ENCODE results near the gene GANC. TPM values are rescaled to one million over a fixed set of nuclear protein-coding genes. Genes with fewer than 3 reads are reported as not detected.

GANC gene
- total and polyA plus RNA-seq, 10 donors, result 7.4 to 65.9 (median 42.3) TPM

DNA sequence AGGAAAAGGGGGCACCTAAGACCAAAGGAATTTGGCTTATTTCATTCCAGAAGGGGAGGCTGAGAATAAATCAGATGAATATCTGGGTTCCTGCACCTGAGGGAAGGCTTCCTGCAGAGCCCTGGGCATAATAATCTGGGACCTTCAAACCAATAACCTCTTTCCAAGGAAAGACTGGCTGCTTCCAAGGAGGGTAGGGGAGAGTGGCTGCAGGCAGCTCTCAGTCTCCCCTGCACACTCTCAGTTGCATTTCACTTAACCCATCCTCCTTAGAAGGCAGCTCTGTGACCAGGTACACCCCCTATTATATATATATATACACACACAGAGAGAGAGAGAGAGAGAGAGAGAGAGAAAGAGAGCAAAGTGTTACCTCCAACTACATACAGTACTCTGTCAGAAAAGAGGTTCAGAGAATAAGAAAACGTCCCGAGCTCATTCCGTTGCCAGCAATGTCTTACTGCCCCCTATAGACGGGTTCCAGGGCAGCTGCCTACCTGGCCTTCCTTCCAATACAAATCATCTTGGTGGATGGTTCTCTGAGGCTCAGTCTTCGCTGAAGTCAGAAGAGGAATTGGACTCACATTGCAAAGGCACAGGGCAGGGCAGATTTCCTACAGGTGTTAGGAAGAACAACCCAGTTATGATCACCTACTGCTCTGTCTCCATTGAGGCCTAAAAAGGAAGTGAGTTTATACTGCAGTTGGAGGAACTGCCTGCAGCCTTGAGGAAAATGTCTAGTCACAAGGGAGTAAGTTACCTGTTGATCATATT, 112.4 kb downstream of the GANC start:
- no peak overlapping the region for H3K27ac ChIP-seq
- DNase-seq, result no peak

GRCh38 chr15:42385980-42386700, 113.1 kb downstream of the GANC start:
- H3K36me3 ChIP-seq, result peaks cover 0 to 73% (median 1%) of the 10 kb centered on the region in 6 donors
- no peaks in the 10 kb centered on the region for H3K27me3 ChIP-seq (replicated peaks in 1 of 7)
- no peaks in the 10 kb centered on the region for H3K9me3 ChIP-seq
- H3K4me3 ChIP-seq, result no peak overlapping the region
- 59 to 69% (median 65%) methylated on average over 12 of the region's 12 CpGs for WGBS, 5 donors
- H3K4me1 ChIP-seq, result no peaks in the 10 kb centered on the region
- H3K27ac ChIP-seq, result no peak overlapping the region
- intact Hi-C loops (cut with DNase I; ENCODE audit: low total_unique reads), result no loop called here
- DNase-seq, result no peak
- no peak for TF ChIP-seq POLR2AphosphoS5 (IDR thresholded peaks at IDR 0.05)

More for the DNA sequence above, 112.4 kb downstream of the GANC start:
- Histone ChIP-seq H3K4me1 (no peaks in the 10 kb centered on the region), H3K9me3 (no peaks in the 10 kb centered on the region), H3K4me3 (no peak overlapping the region), H3K27me3 (replicated peaks in 1 of 7) (no peaks in the 10 kb centered on the region), H3K36me3 (peaks cover 0 to 73% (median 1%) of the 10 kb centered on the region in 6 donors)
- intact Hi-C loops (cut with DNase I; ENCODE audit: low total_unique reads), result no loop called here
- TF ChIP-seq POLR2AphosphoS5 (IDR thresholded peaks at IDR 0.05) (no peak), POLR2A (IDR thresholded peaks at IDR 0.05) (no peak), CTCF (IDR thresholded peaks at IDR 0.05 in 8 of 11, conservative IDR thresholded peaks at IDR 0.05 in 3 of 11) (peak in 6 of 11 experiments; percentile 5 to 56 (median 23))
- 44 to 60% (median 47%) methylated on average over 4 to 5 of the region's 5 CpGs for WGBS, 5 donors

DNA sequence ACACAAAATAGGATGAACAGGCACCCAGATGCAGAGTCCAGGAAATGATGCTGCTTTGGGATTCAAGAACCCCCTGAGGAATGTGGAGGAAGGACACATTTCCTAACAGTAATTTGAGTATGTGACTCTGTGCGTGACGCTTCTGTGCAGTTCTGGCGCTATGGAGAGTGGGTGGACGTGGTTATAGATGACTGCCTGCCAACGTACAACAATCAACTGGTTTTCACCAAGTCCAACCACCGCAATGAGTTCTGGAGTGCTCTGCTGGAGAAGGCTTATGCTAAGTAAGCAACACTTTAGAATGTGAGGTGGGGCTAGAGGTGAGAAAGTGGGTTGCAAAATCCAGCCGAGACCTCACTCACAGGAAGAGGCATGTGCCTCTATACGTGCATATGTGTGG, 114.6 kb downstream of the GANC start:
- WGBS, 5 donors, result 62 to 76% (median 66%) methylated on average over 7 to 8 of the region's 8 CpGs
- no peak overlapping the region for H3K27ac ChIP-seq
- no peak for DNase-seq

More for the DNA sequence above, 114.6 kb downstream of the GANC start:
- Histone ChIP-seq H3K9me3 (no peaks in the 10 kb centered on the region), H3K4me1 (no peaks in the 10 kb centered on the region), H3K4me3 (no peak overlapping the region), H3K36me3 (peaks cover 0 to 79% (median 1%) of the 10 kb centered on the region in 6 donors), H3K27me3 (replicated peaks in 1 of 7) (no peaks in the 10 kb centered on the region)
- intact Hi-C loops (cut with DNase I; ENCODE audit: low total_unique reads), result no loop called here
- no peak for TF ChIP-seq CTCF (IDR thresholded peaks at IDR 0.05 in 8 of 11, conservative IDR thresholded peaks at IDR 0.05 in 3 of 11)
- TF ChIP-seq POLR2AphosphoS5 (IDR thresholded peaks at IDR 0.05), result no peak
- TF ChIP-seq POLR2A (IDR thresholded peaks at IDR 0.05), result no peak
